Keratinocyte (primary cell): ENCODE data around the gene PFN1.

Experiments used
- EZH2 ChIP-seq: IDR thresholded peaks from one replicate; pipeline ENCODE4 v1.6.1; 2012; ENCODE audit warnings: inconsistent platforms, mild to moderate bottlenecking, low read length, moderate library complexity
- TF ChIP-seq, protein P1 (sequence below), 3 experiments: IDR thresholded peaks in 1 of 3; conservative IDR thresholded peaks in 1 of 3; optimal IDR thresholded peaks in 1 of 3; 2 replicates in 2 of 3; 3 replicates in 1 of 3; pipeline versions ENCODE3 to v1.5.1; 2011; ENCODE audit warnings: low read length in 3 of 3, mild to moderate bottlenecking in 3 of 3, moderate library complexity in 2 of 3, control low read depth in 1 of 3, inconsistent platforms in 1 of 3; ENCODE audit not compliant: insufficient read depth in 2 of 3; ENCODE audit errors: extremely low read depth in 1 of 3

DNA sequence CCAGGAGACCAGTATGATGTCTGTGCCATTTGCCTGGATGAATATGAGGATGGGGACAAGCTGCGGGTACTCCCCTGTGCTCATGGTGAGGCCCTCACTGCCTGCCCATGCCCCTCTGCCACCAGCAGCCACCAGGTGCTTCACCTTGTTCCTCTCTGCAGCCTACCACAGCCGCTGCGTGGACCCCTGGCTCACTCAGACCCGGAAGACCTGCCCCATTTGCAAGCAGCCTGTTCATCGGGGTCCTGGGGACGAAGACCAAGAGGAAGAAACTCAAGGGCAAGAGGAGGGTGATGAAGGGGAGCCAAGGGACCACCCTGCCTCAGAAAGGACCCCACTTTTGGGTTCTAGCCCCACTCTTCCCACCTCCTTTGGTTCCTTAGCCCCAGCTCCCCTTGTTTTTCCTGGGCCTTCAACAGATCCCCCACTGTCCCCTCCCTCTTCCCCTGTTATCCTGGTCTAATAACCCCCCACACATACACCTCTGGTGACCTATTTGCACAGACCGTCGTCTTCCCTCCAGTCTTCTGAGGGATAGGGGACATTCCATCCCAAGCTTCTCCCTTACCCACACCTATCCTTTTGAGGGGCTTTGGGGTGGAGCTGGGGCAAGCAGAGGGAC, 3.7 kb downstream of the PFN1 start:
- TF ChIP-seq, protein P1, sequence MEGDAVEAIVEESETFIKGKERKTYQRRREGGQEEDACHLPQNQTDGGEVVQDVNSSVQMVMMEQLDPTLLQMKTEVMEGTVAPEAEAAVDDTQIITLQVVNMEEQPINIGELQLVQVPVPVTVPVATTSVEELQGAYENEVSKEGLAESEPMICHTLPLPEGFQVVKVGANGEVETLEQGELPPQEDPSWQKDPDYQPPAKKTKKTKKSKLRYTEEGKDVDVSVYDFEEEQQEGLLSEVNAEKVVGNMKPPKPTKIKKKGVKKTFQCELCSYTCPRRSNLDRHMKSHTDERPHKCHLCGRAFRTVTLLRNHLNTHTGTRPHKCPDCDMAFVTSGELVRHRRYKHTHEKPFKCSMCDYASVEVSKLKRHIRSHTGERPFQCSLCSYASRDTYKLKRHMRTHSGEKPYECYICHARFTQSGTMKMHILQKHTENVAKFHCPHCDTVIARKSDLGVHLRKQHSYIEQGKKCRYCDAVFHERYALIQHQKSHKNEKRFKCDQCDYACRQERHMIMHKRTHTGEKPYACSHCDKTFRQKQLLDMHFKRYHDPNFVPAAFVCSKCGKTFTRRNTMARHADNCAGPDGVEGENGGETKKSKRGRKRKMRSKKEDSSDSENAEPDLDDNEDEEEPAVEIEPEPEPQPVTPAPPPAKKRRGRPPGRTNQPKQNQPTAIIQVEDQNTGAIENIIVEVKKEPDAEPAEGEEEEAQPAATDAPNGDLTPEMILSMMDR (optimal IDR thresholded peaks at IDR 0.05 in 1 of 3, IDR thresholded peaks at IDR 0.05 in 1 of 3, conservative IDR thresholded peaks at IDR 0.05 in 1 of 3; ENCODE audit: extremely low read depth in 1 of 3, insufficient read depth in 2 of 3, low read length in 3 of 3) = no peak
- TF ChIP-seq EZH2 = no peak
